ENCODE measurements around the gene EFHD2. TPM values are rescaled to one million over a fixed set of nuclear protein-coding genes. Genes with fewer than 3 reads are reported as not detected.
"Not testable (repeated sequence)": the region's sequence is repeated elsewhere in the genome, so short reads cannot be mapped to it uniquely, and the experiment has no call there.

Gene EFHD2
- total RNA-seq, 3 donors from 2014 or later, result 79.5 to 81.7 (median 80.0) TPM

- Mint-ChIP-seq H3K27me3 (ENCODE audit: low read depth) (peaks cover 12% of the 10 kb centered on the region), H3K36me3 (ENCODE audit: insufficient read depth) (no peaks in the 10 kb centered on the region), H3K4me1 (ENCODE audit: low read depth) (no peaks in the 10 kb centered on the region), H3K4me3 (no peak overlapping the region), H3K9me3 (no peaks in the 10 kb centered on the region)
- DNase-seq (no peak), ATAC-seq (no peak)
Observed at GRCh38 chr1:15455522-15455921, 45.8 kb downstream of the EFHD2 start.

DNA sequence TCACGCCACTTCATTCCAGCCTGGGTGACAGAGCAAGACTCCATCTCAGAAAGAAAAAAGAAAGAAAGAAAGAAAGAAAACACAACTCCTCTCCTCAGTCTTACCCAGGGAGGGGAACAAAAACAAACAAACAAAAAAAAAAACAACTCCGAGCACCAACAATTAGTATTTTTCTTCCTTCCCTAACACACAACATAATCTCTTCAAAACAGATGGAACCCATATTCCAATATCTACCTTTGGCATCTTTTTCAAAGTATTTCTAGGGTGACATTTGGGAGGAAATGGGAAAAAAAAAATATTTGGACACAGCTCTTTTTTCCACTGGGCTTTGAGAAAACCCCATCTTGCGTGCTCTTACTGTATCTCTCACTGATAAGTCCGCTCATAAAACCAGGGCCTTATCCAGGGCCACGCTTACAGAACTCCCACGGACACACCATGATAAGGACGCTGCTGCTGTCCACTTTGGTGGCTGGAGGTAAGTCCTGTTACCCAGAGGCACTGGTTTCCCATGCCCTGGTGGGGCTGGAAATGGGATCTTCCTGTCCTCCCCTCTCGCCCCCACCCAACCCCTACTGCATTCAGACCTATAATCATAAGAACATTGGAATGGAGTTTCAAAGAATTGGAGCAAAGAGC, 46.7 kb downstream of the EFHD2 start, which contains the start of gene CELA2A:
Gene CELA2A (plus strand): TSS at position 420 of the 642 bp plus-strand sequence. CDS start 22 bp downstream, at position 442.
- DNase-seq (no peak), ATAC-seq (no peak)
- Mint-ChIP-seq H3K4me3 (no peak within 1 kb of the TSS), H3K27me3 (ENCODE audit: low read depth) (peaks cover 8% of the 10 kb centered on the region), H3K9me3 (no peaks in the 10 kb centered on the region), H3K4me1 (ENCODE audit: low read depth) (no peaks in the 10 kb centered on the region), H3K36me3 (ENCODE audit: insufficient read depth) (no peaks in the 10 kb centered on the region)

- Mint-ChIP-seq H3K27me3 (ENCODE audit: low read depth) (peaks cover 6% of the 10 kb centered on the region), H3K9me3 (no peaks in the 10 kb centered on the region), H3K36me3 (ENCODE audit: insufficient read depth) (no peaks in the 10 kb centered on the region), H3K4me1 (ENCODE audit: low read depth) (no peaks in the 10 kb centered on the region), H3K4me3 (no peak overlapping the region)
- no peak for ATAC-seq
- DNase-seq, result no peak
Observed at GRCh38 chr1:15457585-15457984, 47.9 kb downstream of the EFHD2 start.

DNA sequence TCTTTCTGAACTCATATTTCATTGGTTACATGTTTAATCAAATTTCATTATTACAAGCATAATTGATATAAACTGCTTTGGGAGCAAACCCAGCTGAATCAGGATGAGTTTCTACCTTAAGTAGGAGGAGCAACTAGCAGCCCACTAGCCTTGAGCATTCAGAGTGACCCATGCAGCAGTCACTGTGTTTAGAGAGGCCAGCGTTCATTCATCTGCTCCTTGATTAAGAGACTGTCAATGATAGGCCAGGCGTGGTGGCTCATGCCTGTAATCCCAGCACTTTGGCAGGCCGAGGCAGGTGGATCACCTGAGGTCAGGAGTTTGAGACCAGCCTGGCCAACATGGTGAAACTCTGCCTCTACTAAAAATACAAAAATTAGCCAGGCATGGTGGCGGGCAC, 48.7 kb downstream of the EFHD2 start:
- H3K9me3 Mint-ChIP-seq; H3K4me3 Mint-ChIP-seq; H3K27me3 Mint-ChIP-seq (ENCODE audit: low read depth); H3K36me3 Mint-ChIP-seq (ENCODE audit: insufficient read depth); DNase-seq; ATAC-seq; H3K4me1 Mint-ChIP-seq (ENCODE audit: low read depth): not testable (repeated sequence)

GRCh38 chr1:15459771-15460707, 50.4 kb downstream of the EFHD2 start:
- DNase-seq (no peak), ATAC-seq (no peak)
- Mint-ChIP-seq H3K36me3 (ENCODE audit: insufficient read depth) (no peaks in the 10 kb centered on the region), H3K4me3 (no peak overlapping the region), H3K27me3 (ENCODE audit: low read depth) (peaks cover 12% of the 10 kb centered on the region), H3K4me1 (ENCODE audit: low read depth) (no peaks in the 10 kb centered on the region), H3K9me3 (no peaks in the 10 kb centered on the region)

DNA sequence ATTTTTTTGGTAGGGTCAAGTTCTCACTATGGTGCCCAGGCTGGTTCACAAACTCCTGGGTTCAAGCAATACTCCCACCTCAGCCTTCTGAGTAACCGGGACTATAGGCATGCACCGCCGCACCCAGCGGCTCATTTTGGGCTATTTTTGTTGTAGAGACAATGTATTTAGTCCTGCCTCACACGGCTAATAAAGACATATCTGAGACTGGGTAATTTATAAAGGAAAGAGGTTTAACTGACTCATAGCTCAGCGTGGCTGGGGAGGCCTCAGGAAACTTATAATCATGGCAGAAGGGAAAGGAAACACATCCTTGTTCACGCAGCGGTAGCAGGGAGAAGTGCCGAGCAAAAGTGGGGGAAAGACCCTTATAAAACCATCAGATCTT, 51.0 kb downstream of the EFHD2 start:
- H3K4me1 Mint-ChIP-seq (ENCODE audit: low read depth), result no peaks in the 10 kb centered on the region
- peaks cover 12% of the 10 kb centered on the region for H3K27me3 Mint-ChIP-seq (ENCODE audit: low read depth)
- ATAC-seq, result no peak
- no peaks in the 10 kb centered on the region for H3K9me3 Mint-ChIP-seq
- no peak overlapping the region for H3K4me3 Mint-ChIP-seq
- DNase-seq, result no peak
- H3K36me3 Mint-ChIP-seq (ENCODE audit: insufficient read depth), result no peaks in the 10 kb centered on the region

- ATAC-seq, result not testable (repeated sequence)
Observed at GRCh38 chr1:15463064-15463800, 53.5 kb downstream of the EFHD2 start.

GRCh38 chr1:15463926-15464322, 54.2 kb downstream of the EFHD2 start:
- not testable (repeated sequence) for H3K36me3 Mint-ChIP-seq (ENCODE audit: insufficient read depth); H3K27me3 Mint-ChIP-seq (ENCODE audit: low read depth)

More at GRCh38 chr1:15463064-15463800, 53.5 kb downstream of the EFHD2 start:
- not testable (repeated sequence) for H3K36me3 Mint-ChIP-seq (ENCODE audit: insufficient read depth); H3K4me3 Mint-ChIP-seq; H3K27me3 Mint-ChIP-seq (ENCODE audit: low read depth); DNase-seq; H3K9me3 Mint-ChIP-seq; H3K4me1 Mint-ChIP-seq (ENCODE audit: low read depth)

DNA sequence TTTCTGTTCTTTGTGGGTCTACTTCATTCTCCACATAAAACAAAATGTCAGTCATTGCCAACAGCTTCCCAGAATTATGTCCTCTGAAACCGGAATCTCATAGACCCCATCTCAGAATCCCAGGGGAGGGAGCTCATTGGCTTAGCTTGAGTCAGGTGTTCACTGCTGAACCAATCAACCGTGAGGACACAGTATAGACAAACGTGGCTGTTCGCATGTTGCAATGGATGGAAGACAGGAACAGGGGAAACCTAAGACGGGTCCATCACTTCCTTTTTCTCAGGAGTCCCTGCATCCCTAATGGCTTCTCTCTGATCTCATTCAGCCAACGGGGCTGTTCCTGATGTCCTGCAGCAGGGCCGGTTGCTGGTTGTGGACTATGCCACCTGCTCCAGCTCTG, 56.0 kb downstream of the EFHD2 start:
- DNase-seq (no peak), ATAC-seq (no peak)
- Mint-ChIP-seq H3K27me3 (ENCODE audit: low read depth) (peaks cover 7% of the 10 kb centered on the region), H3K36me3 (ENCODE audit: insufficient read depth) (no peaks in the 10 kb centered on the region), H3K4me1 (ENCODE audit: low read depth) (no peaks in the 10 kb centered on the region), H3K4me3 (no peak overlapping the region), H3K9me3 (no peaks in the 10 kb centered on the region)

More at GRCh38 chr1:15463926-15464322, 54.2 kb downstream of the EFHD2 start:
- not testable (repeated sequence) for H3K4me3 Mint-ChIP-seq; H3K9me3 Mint-ChIP-seq; ATAC-seq; DNase-seq; H3K4me1 Mint-ChIP-seq (ENCODE audit: low read depth)

DNA sequence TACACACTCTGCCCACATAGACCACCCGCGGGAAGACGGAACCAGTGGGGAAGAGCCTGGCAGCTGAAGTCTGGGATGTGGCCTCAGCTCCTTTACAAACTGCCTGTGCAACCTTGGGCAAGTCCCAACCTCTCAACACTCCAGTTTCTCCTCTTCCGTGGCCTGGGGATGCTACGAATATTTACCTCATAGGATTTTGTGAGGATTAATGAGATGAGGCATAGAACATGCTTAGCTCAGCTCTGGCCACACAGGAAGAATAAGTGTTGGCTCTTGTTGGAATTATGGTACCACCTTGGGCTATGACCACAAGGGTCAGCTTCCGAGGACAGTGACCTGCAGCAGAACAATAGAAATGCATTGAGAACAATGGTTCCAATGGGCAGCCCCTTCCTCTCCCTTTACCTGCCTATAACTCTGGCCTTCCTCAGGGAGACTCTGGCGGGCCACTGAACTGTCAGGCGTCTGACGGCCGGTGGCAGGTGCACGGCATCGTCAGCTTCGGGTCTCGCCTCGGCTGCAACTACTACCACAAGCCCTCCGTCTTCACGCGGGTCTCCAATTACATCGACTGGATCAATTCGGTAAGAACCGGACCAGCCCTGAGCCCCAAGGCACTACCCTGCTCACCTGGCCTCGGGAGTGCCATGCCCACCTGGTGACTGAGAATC, 57.4 kb downstream of the EFHD2 start:
- H3K27me3 Mint-ChIP-seq (ENCODE audit: low read depth); H3K4me1 Mint-ChIP-seq (ENCODE audit: low read depth); H3K36me3 Mint-ChIP-seq (ENCODE audit: insufficient read depth): not testable (repeated sequence)

GRCh38 chr1:15468145-15468544, 58.5 kb downstream of the EFHD2 start:
- no peak overlapping the region for H3K4me3 Mint-ChIP-seq
- H3K27me3 Mint-ChIP-seq (ENCODE audit: low read depth), result peaks cover 4% of the 10 kb centered on the region
- ATAC-seq, result no peak
- no peak for DNase-seq
- H3K9me3 Mint-ChIP-seq, result no peaks in the 10 kb centered on the region
- no peaks in the 10 kb centered on the region for H3K36me3 Mint-ChIP-seq (ENCODE audit: insufficient read depth)
- no peaks in the 10 kb centered on the region for H3K4me1 Mint-ChIP-seq (ENCODE audit: low read depth)

More for the DNA sequence above, 57.4 kb downstream of the EFHD2 start:
- ATAC-seq, H3K4me3 Mint-ChIP-seq, DNase-seq, H3K9me3 Mint-ChIP-seq: not testable (repeated sequence)

DNA sequence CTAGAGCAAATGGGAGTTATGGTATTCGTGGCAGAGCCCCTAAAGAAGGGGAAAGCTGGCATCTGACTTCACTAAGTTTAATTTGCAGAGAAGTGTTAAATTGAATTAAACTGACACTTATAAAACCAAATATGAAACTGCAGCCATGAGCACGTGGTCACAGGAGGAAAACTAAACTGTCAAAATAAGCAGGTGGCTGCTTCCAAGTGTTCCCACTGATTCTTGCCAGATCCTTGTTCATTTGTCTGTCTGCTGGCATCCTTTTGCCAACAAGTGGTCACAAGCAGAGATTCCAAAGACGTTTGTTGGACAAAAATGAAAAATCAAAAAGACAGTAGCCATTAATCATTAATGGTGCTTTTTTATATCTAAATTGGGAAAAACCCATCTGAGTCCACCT, 59.7 kb downstream of the EFHD2 start:
- no peaks in the 10 kb centered on the region for H3K9me3 Mint-ChIP-seq
- peaks cover 3% of the 10 kb centered on the region for H3K27me3 Mint-ChIP-seq (ENCODE audit: low read depth)
- H3K4me3 Mint-ChIP-seq, result no peak overlapping the region
- no peaks in the 10 kb centered on the region for H3K36me3 Mint-ChIP-seq (ENCODE audit: insufficient read depth)
- no peak for ATAC-seq
- H3K4me1 Mint-ChIP-seq (ENCODE audit: low read depth), result no peaks in the 10 kb centered on the region
- DNase-seq, result no peak

- H3K4me1 Mint-ChIP-seq (ENCODE audit: low read depth); H3K27me3 Mint-ChIP-seq (ENCODE audit: low read depth); H3K36me3 Mint-ChIP-seq (ENCODE audit: insufficient read depth); H3K4me3 Mint-ChIP-seq; H3K9me3 Mint-ChIP-seq; ATAC-seq; DNase-seq: not testable (repeated sequence)
Observed at GRCh38 chr1:15469821-15470448, 60.2 kb downstream of the EFHD2 start.

Data from activated T-cell treated with anti-CD3 and anti-CD28 coated beads, Interleukin-2, amount 50 U/mL, for 4 hours (primary cell).